Subcutaneous abdominal adipose tissue (tissue), 5 donors: ENCODE data around the gene TMEM167B.

Experiments used
- H3K27ac ChIP-seq: one replicate; pipeline ENCODE4 v1.7.0; 2013; ENCODE audit warnings: low read depth, mild to moderate bottlenecking, inconsistent platforms, low read length, moderate library complexity
- H3K27me3 ChIP-seq, 5 donors: one replicate each; pipeline ENCODE4 v1.7.0; 2013; ENCODE audit warnings: low read length in 5 of 5, inconsistent platforms in 1 of 5; ENCODE audit not compliant: control insufficient read depth in 5 of 5, insufficient read depth in 4 of 5
- H3K36me3 ChIP-seq, 5 donors: one replicate each; pipeline ENCODE4 v1.7.0; 2013; ENCODE audit warnings: low read length in 5 of 5; ENCODE audit not compliant: control insufficient read depth in 5 of 5, insufficient read depth in 5 of 5
- H3K4me1 ChIP-seq, 5 donors: one replicate each; pipeline ENCODE4 v1.7.0; 2013; ENCODE audit warnings: low read length in 5 of 5, mild to moderate bottlenecking in 3 of 5, moderate library complexity in 1 of 5; ENCODE audit not compliant: control insufficient read depth in 5 of 5, insufficient read depth in 5 of 5
- H3K4me3 ChIP-seq, 5 donors: one replicate each; pipeline ENCODE4 v1.7.0; 2013; ENCODE audit warnings: low read length in 5 of 5, low read depth in 1 of 5
- H3K9ac ChIP-seq, 5 donors: one replicate each; pipeline ENCODE4 v1.7.0; 2013; ENCODE audit warnings: low read length in 5 of 5, mild to moderate bottlenecking in 4 of 5, moderate library complexity in 3 of 5
- H3K9me3 ChIP-seq, 5 donors: one replicate each; pipeline ENCODE4 v1.7.0; 2013; ENCODE audit warnings: low read length in 5 of 5; ENCODE audit not compliant: control insufficient read depth in 5 of 5
- donor health status: healthy.
- donor health status: healthy.
- donor health status: healthy.
- donor health status: healthy.
- donor health status: healthy.

The TMEM167B gene

GRCh38 chr1:109080441-109081082 lies 10.0 kb upstream of the TMEM167B start:
- H3K36me3 ChIP-seq, result no peaks in the 10 kb centered on the region
- peak overlapping the region in 1 of 5 donors; percentile 16 for H3K4me3 ChIP-seq
- no peaks in the 10 kb centered on the region for H3K27me3 ChIP-seq
- H3K9ac ChIP-seq, result peak overlapping the region in 1 of 5 donors; percentile 4
- H3K9me3 ChIP-seq, result no peaks in the 10 kb centered on the region
- peaks cover 0 to 16% (median 15%) of the 10 kb centered on the region in 5 donors for H3K4me1 ChIP-seq
- H3K27ac ChIP-seq, result peak overlapping the region; percentile 78

- Histone ChIP-seq H3K27me3 (no peaks in the 10 kb centered on the region), H3K4me1 (peaks cover 0 to 11% (median 8%) of the 10 kb centered on the region in 5 donors), H3K4me3 (no peak overlapping the region), H3K27ac (no peak overlapping the region), H3K36me3 (no peaks in the 10 kb centered on the region), H3K9me3 (no peaks in the 10 kb centered on the region), H3K9ac (no peak overlapping the region)
Observed at GRCh38 chr1:109083501-109083900, 7.1 kb upstream of the TMEM167B start.

- Histone ChIP-seq H3K9me3 (no peaks in the 10 kb centered on the region), H3K27ac (no peak overlapping the region), H3K27me3 (no peaks in the 10 kb centered on the region), H3K9ac (no peak overlapping the region), H3K36me3 (no peaks in the 10 kb centered on the region), H3K4me3 (no peak overlapping the region), H3K4me1 (peaks cover 0 to 11% (median 8%) of the 10 kb centered on the region in 5 donors)
Observed at GRCh38 chr1:109083923-109084322, 6.6 kb upstream of the TMEM167B start.

- Histone ChIP-seq H3K4me3 (no peak overlapping the region), H3K27ac (no peak overlapping the region), H3K4me1 (peaks cover 0 to 13% (median 10%) of the 10 kb centered on the region in 5 donors), H3K9me3 (no peaks in the 10 kb centered on the region), H3K27me3 (no peaks in the 10 kb centered on the region), H3K9ac (no peak overlapping the region), H3K36me3 (no peaks in the 10 kb centered on the region)
Observed at GRCh38 chr1:109084563-109085517, 5.7 kb upstream of the TMEM167B start.

- Histone ChIP-seq H3K27ac (no peak overlapping the region), H3K36me3 (peaks cover under 1 to 11% (median 4%) of the 10 kb centered on the region in 5 donors), H3K9ac (no peak overlapping the region), H3K9me3 (no peaks in the 10 kb centered on the region), H3K27me3 (no peaks in the 10 kb centered on the region), H3K4me1 (peaks cover 6 to 32% (median 28%) of the 10 kb centered on the region in 5 donors), H3K4me3 (peak overlapping the region; percentile 77 to 92 (median 86))
Observed at GRCh38 chr1:109089242-109090015, 1.1 kb upstream of the TMEM167B start.

GRCh38 chr1:109091078-109091838 lies 694 bp downstream of the TMEM167B start:
- no peaks in the 10 kb centered on the region for H3K9me3 ChIP-seq
- peak overlapping the region; percentile 88 for H3K27ac ChIP-seq
- peaks cover 6 to 18% (median 13%) of the 10 kb centered on the region in 5 donors for H3K36me3 ChIP-seq
- no peaks in the 10 kb centered on the region for H3K27me3 ChIP-seq
- peak overlapping the region; percentile 77 to 92 (median 86) for H3K4me3 ChIP-seq
- peak overlapping the region; percentile 87 to 99 (median 94) for H3K9ac ChIP-seq
- H3K4me1 ChIP-seq, result peaks cover 6 to 32% (median 28%) of the 10 kb centered on the region in 5 donors

- Histone ChIP-seq H3K27ac (peak overlapping the region; percentile 88), H3K4me1 (peaks cover 6 to 32% (median 28%) of the 10 kb centered on the region in 5 donors), H3K36me3 (peaks cover 8 to 23% (median 16%) of the 10 kb centered on the region in 5 donors), H3K9ac (peak overlapping the region; percentile 87 to 99 (median 94)), H3K27me3 (no peaks in the 10 kb centered on the region), H3K9me3 (no peaks in the 10 kb centered on the region), H3K4me3 (peak overlapping the region; percentile 77 to 92 (median 86))
Observed at GRCh38 chr1:109091839-109092193, 1.3 kb downstream of the TMEM167B start.

GRCh38 chr1:109094377-109094803 lies 3.8 kb downstream of the TMEM167B start:
- H3K36me3 ChIP-seq, result peaks cover 8 to 23% (median 16%) of the 10 kb centered on the region in 5 donors
- H3K9ac ChIP-seq, result peak overlapping the region in 1 of 5 donors; percentile 28
- no peak overlapping the region for H3K4me3 ChIP-seq
- peaks cover 6 to 31% (median 28%) of the 10 kb centered on the region in 5 donors for H3K4me1 ChIP-seq
- no peaks in the 10 kb centered on the region for H3K9me3 ChIP-seq
- H3K27ac ChIP-seq, result no peak overlapping the region
- H3K27me3 ChIP-seq, result no peaks in the 10 kb centered on the region

- Histone ChIP-seq H3K27me3 (no peaks in the 10 kb centered on the region), H3K36me3 (peaks cover 8 to 23% (median 16%) of the 10 kb centered on the region in 5 donors), H3K27ac (no peak overlapping the region), H3K4me1 (peaks cover 6 to 31% (median 28%) of the 10 kb centered on the region in 5 donors), H3K4me3 (no peak overlapping the region), H3K9me3 (no peaks in the 10 kb centered on the region), H3K9ac (peak overlapping the region in 1 of 5 donors; percentile 28)
Observed at GRCh38 chr1:109094871-109095270, 4.3 kb downstream of the TMEM167B start.
